GM10266 (cell line): Measurements from ENCODE around the gene EDNRB.

Experiments used
- DNase-seq: peaks from one replicate; pipeline ENCODE4 v3.0.0; 2012; ENCODE audit errors: extremely low spot score
- TF ChIP-seq, protein P1 (sequence below): IDR thresholded peaks from 2 replicates; pipeline ENCODE4 v1.5.1; 2012; ENCODE audit warnings: mild to moderate bottlenecking, low read depth; ENCODE audit not compliant: control insufficient read depth, insufficient read depth; ENCODE audit errors: missing control alignments

EDNRB gene

DNA sequence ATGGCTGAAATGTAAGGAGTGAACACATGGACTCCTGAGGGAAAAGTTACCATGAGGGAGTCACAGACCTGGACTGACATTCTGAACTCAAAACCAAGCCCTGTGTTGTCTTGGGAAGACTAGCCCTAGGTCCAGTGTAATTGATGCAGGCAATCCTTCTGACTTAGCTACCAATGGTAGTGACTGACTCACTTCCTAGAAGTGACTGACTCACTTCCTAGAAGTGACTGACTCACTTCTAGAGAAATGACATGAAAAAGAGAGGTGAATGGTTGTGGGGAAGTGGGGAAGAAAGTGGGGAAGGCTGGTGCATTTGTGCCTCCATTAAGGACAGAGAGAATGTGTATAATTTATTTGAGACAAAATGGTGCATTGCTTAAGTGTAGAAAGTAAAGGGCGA is 49.9 kb downstream of the EDNRB start:
- TF ChIP-seq, protein P1, sequence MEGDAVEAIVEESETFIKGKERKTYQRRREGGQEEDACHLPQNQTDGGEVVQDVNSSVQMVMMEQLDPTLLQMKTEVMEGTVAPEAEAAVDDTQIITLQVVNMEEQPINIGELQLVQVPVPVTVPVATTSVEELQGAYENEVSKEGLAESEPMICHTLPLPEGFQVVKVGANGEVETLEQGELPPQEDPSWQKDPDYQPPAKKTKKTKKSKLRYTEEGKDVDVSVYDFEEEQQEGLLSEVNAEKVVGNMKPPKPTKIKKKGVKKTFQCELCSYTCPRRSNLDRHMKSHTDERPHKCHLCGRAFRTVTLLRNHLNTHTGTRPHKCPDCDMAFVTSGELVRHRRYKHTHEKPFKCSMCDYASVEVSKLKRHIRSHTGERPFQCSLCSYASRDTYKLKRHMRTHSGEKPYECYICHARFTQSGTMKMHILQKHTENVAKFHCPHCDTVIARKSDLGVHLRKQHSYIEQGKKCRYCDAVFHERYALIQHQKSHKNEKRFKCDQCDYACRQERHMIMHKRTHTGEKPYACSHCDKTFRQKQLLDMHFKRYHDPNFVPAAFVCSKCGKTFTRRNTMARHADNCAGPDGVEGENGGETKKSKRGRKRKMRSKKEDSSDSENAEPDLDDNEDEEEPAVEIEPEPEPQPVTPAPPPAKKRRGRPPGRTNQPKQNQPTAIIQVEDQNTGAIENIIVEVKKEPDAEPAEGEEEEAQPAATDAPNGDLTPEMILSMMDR, result no peak
- no peak for DNase-seq

DNA sequence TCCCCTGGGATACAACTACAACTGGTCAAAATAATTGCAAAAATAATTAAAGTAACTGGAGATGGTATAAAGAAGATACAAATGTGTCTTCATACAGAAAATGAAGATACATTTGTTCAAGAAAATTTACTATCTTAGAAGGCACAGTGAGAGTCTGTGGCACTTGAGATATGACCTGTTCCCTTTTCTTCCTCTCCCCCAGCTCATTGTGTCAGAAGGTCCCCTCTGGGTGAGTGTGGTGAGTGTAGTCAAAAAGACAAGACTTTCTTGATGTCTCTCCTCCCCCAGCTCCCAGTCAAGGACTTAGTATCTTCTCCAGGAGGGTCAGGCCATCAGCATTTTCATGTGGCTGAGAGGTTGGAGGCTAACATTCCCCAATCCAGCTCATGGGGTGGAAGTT is 51.7 kb downstream of the EDNRB start:
- no peak for DNase-seq
- TF ChIP-seq, protein P1, result no peak

DNA sequence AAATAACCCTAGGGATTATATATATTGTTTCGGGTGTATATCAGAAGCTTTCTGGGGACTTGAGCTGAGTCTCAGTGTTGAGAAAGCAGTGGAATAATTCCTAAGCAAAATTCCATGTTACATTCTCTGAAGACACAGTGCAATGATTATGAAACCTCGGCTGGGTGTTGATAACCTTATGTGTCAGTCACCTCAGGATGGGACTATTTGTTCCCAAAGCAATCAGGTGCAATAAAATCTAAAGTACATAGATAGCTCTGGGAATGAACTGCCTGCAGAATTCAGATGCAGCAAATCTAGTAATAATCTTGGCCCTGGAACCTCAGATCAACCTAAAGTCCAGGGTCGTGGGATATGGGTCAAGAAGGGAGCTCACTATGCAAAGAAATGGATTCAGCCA is 53.0 kb downstream of the EDNRB start:
- DNase-seq, result no peak
- TF ChIP-seq, protein P1, result no peak

DNA sequence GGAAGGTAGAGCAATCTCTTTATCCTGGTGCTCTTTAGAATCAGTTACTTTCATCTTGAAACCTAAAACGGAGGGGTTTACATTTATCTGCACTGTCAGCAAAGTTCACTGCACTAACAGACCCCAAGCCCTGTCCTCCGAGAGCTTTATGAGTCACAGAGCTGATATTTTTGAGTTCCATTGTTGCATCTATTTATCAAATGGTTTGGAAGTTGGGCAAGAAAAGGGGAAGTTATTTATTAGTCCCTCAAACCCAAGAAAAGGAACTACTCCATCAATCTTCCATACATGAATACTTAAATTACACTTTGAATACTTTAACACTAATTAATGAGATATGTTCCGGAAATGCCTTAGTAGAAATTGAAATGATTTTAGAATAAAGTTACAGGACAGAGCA is 55.5 kb downstream of the EDNRB start:
- DNase-seq, result no peak
- TF ChIP-seq, protein P1, result no peak

DNA sequence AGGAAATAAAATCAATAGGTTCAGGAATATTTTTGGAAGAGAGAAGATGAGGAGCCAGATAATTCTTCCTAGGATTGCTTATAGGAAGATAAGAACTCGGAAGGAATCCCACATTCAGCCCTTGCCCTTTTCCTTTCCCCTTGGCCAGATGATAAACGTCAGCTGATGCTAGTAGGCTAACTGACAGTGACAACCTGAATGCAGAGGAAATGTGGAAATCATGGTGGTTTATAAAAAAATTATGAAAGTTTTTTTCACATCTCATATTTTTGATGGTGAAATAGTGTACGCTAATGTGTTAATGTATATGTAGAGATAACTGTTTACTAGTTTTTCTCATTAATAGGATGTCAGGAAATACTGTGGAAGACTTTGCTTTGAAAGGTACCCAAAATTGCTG is 56.9 kb downstream of the EDNRB start:
- TF ChIP-seq, protein P1, result no peak
- no peak for DNase-seq

DNA sequence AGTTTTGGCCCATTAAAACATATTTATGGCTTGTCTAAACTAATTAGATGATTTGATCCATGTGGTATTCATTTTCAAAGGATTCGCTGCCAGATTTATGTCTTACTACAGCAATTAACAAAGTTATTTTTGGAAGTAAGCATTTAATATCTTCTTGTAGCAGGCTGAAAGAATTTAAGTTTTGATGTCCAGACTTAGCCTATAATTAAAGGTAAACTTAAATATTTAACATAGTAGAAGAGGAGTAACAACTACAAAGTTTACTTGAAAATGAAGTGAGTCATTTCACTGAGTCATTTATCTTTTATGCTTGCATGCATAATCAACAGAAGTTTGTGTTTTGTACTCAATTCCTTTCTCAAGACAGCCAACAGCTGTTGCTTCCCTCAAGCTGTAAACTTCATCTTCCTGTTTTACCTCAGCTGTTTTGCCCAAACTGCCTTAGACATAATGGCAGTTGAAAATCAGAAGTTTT is 58.1 kb downstream of the EDNRB start:
- DNase-seq, result no peak
- TF ChIP-seq, protein P1, result no peak

DNA sequence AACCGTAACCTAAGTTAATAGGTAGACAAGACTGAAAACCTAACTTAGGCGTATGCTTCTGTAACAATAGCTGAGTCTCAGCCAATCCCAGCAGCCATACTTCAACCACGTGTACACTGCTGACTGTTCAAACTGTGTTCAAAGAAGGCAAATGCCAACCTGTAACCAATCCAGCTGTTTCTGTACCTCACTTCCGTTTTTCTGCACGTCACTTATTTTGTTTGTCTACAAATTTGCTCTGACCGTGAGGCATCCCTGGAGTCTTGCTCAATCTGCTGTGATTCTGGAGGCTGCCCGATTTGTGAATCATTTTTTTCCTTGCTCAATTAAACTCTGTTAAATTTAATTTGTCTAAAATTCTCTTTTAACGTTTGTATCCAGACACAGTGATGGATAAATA is 59.2 kb downstream of the EDNRB start:
- TF ChIP-seq, protein P1, result no peak
- no peak for DNase-seq
